SK-N-SH (cell line): ENCODE results near the gene PALLD. TPM values are rescaled to one million over a fixed set of nuclear protein-coding genes. Genes with fewer than 3 reads are reported as not detected.
A peak's percentile ranks its signal among the peaks of the same experiment; 100 is the strongest.

Source experiments
- CTCF ChIA-PET: fragments of 300-600, 350-600 bp; formaldehyde crosslinking; extraction: SDS; loops from one replicate; lab custom pipeline; 2021; lab: Yijun Ruan, JAX
- POLR2A ChIA-PET: fragments of 350-600 bp; sonication (Branson Sonifier 250); formaldehyde crosslinking; extraction: SDS; loops from one replicate; lab custom pipeline; 2020; ENCODE audit warnings: antibody characterized with exemption, inconsistent platforms; lab: Yijun Ruan, JAX
- DNase-seq: peaks from one replicate; pipeline ENCODE4 v3.0.0; 2012
- H2AFZ ChIP-seq: fragments of 200-600 bp; sonication (generic); 2 replicates; pipeline ENCODE4 v1.8.1; 2016; ENCODE audit warnings: antibody characterized with exemption, mild to moderate bottlenecking, low read depth
- H3F3A ChIP-seq: fragments of 200-600 bp; sonication (generic); replicated peaks from 2 replicates; pipeline ENCODE3; 2016; ENCODE audit warnings: antibody characterized with exemption, mild to moderate bottlenecking; ENCODE audit not compliant: insufficient read depth
- H3K27ac ChIP-seq, 2 experiments: fragments of 200-500 bp in 1 of 2; fragments of 200-600 bp in 1 of 2; sonication (Bioruptor generic) in 1 of 2; sonication (generic), shearing (Covaris generic) in 1 of 2; 2 replicates each; pipeline versions ENCODE4 v1.5.1 to v1.6.1; 2014 to 2016; ENCODE audit warnings: low read depth in 2 of 2, inconsistent platforms in 1 of 2, low read length in 1 of 2, mild to moderate bottlenecking in 1 of 2, mixed read lengths in 1 of 2
- H3K27me3 ChIP-seq: fragments of 200-600 bp; sonication (generic), shearing (Covaris generic); 2 replicates; pipeline ENCODE4 v1.6.1; 2016; ENCODE audit warnings: mixed run types; ENCODE audit not compliant: insufficient read depth
- H3K36me3 ChIP-seq, 2 experiments: fragments of 200-500 bp in 1 of 2; fragments of 200-600 bp in 1 of 2; sonication (Bioruptor generic) in 1 of 2; sonication (generic) in 1 of 2; replicated peaks in 1 of 2; 2 replicates each; pipeline versions ENCODE3 to v1.5.1; 2014 to 2016; ENCODE audit warnings: low read length in 1 of 2, mild to moderate bottlenecking in 1 of 2; ENCODE audit not compliant: insufficient read depth in 2 of 2, control insufficient read depth in 1 of 2
- H3K4me1 ChIP-seq, 2 experiments: fragments of 200-500 bp in 1 of 2; fragments of 200-600 bp in 1 of 2; sonication (Bioruptor generic) in 1 of 2; sonication (generic), shearing (Covaris generic) in 1 of 2; 2 replicates each; pipeline versions ENCODE4 v1.5.1 to v1.6.1; 2014 to 2016; ENCODE audit warnings: low read depth in 1 of 2, low read length in 1 of 2, mixed run types in 1 of 2; ENCODE audit not compliant: insufficient read depth in 2 of 2, control insufficient read depth in 1 of 2
- H3K4me2 ChIP-seq: fragments of 200-600 bp; sonication (generic), shearing (Covaris generic); 2 replicates; pipeline ENCODE4 v1.6.1; 2017; ENCODE audit warnings: mixed run types
- H3K4me3 ChIP-seq, 2 experiments: fragments of 200-500 bp in 1 of 2; fragments of 200-600 bp in 1 of 2; sonication (Bioruptor generic) in 1 of 2; sonication (generic), shearing (Covaris generic) in 1 of 2; 2 replicates each; pipeline versions ENCODE4 v1.5.1 to v1.8.1; 2014 to 2016; ENCODE audit warnings: low read depth in 2 of 2, inconsistent platforms in 1 of 2, low read length in 1 of 2, mild to moderate bottlenecking in 1 of 2, mixed read lengths in 1 of 2, moderate library complexity in 1 of 2
- H3K79me2 ChIP-seq: fragments of 200-600 bp; sonication (generic); 2 replicates; pipeline ENCODE4 v1.8.1; 2017; ENCODE audit warnings: mild to moderate bottlenecking; ENCODE audit not compliant: insufficient read depth
- H3K9ac ChIP-seq: fragments of 200-600 bp; sonication (generic); 2 replicates; pipeline ENCODE4 v1.6.1; 2017; ENCODE audit warnings: mixed run types
- H3K9me2 ChIP-seq: fragments of 200-600 bp; sonication (generic); 2 replicates; pipeline ENCODE4 v1.6.1; 2017; ENCODE audit warnings: mixed run types
- H3K9me3 ChIP-seq: fragments of 200-600 bp; sonication (generic); 2 replicates; pipeline ENCODE4 v1.6.1; 2017; ENCODE audit warnings: mixed run types, mild to moderate bottlenecking, moderate library complexity
- H4K20me1 ChIP-seq: fragments of 200-600 bp; sonication (generic); 2 replicates; pipeline ENCODE4 v1.6.1; 2017; ENCODE audit warnings: mild to moderate bottlenecking, mixed run types; ENCODE audit not compliant: insufficient read depth
- FOSL2 ChIP-seq: IDR thresholded peaks from 2 replicates; pipeline ENCODE4 v1.4.0; 2012; ENCODE audit warnings: low read depth, mild to moderate bottlenecking, moderate library complexity, borderline replicate concordance
- FOXJ3 ChIP-seq: sonication (generic); formaldehyde crosslinking; IDR thresholded peaks from 2 replicates; pipeline ENCODE4 v1.5.1; 2020; ENCODE audit warnings: mild to moderate bottlenecking, missing genetic modification reagents
- FOXM1 ChIP-seq: IDR thresholded peaks from 2 replicates; pipeline ENCODE4 v1.4.0; 2012; ENCODE audit warnings: low read depth, mild to moderate bottlenecking
- GABPA ChIP-seq: IDR thresholded peaks from 2 replicates; pipeline ENCODE4 v1.4.0; 2012; ENCODE audit warnings: low read depth, mild to moderate bottlenecking
- IRF3 ChIP-seq: fragments of 150-350 bp; IDR thresholded peaks from 2 replicates; pipeline ENCODE4 v1.6.1; 2016; ENCODE audit warnings: mild to moderate bottlenecking, low read depth, low read length
- RAD21 ChIP-seq: IDR thresholded peaks from 2 replicates; pipeline ENCODE4 v1.6.1; 2012; ENCODE audit warnings: mild to moderate bottlenecking, low read length
- SIN3A ChIP-seq: IDR thresholded peaks from 2 replicates; pipeline ENCODE4 v1.6.1; 2012; ENCODE audit warnings: low read depth, mild to moderate bottlenecking, low read length, moderate library complexity, borderline replicate concordance
- SMC3 ChIP-seq: IDR thresholded peaks from 2 replicates; pipeline ENCODE4 v1.6.1; 2012; ENCODE audit warnings: low read depth, low read length, improper control_type of control experiment
- TAF1 ChIP-seq: IDR thresholded peaks from 2 replicates; pipeline ENCODE4 v1.6.1; 2012; ENCODE audit warnings: low read depth, mild to moderate bottlenecking, low read length, moderate library complexity, borderline replicate concordance
- TCF12 ChIP-seq: IDR thresholded peaks from 2 replicates; pipeline ENCODE4 v1.4.0; 2012
- TEAD4 ChIP-seq: IDR thresholded peaks from 2 replicates; pipeline ENCODE4 v1.4.0; 2012; ENCODE audit warnings: mild to moderate bottlenecking, borderline replicate concordance; ENCODE audit not compliant: insufficient read depth
- WGBS: methylation state at CpG from one replicate; pipeline ENCODE4 v1.1.6; 2017; ENCODE audit warnings: low lambda C conversion rate; 5-methylcytosine and 5-hydroxymethylcytosine counted together
- polyA plus RNA-seq, 3 experiments: library from polyadenylated mRNA; depleted of rRNA; stranded (reverse); fragments of >200 nt; gene quantifications; 2 replicates each; pipeline ENCODE4 v1.2.3, GENCODE V29; 2012
- TF ChIP-seq, protein P1 (sequence below): IDR thresholded peaks from 2 replicates; pipeline ENCODE4 v1.4.0; 2012; ENCODE audit warnings: low read depth, borderline replicate concordance
- TF ChIP-seq, protein P2 (sequence below): fragments of 200-600 bp; sonication (generic); IDR thresholded peaks from 2 replicates; pipeline ENCODE4 v1.6.1; 2017; ENCODE audit warnings: antibody characterized with exemption, mild to moderate bottlenecking, moderate library complexity
- TF ChIP-seq, protein P3 (sequence below): IDR thresholded peaks from 2 replicates; pipeline ENCODE4; 2012
- TF ChIP-seq, protein P4 (sequence below): IDR thresholded peaks from 2 replicates; pipeline ENCODE4 v1.4.0; 2012; ENCODE audit warnings: low read depth
- TF ChIP-seq, protein P5 (sequence below): IDR thresholded peaks from 2 replicates; pipeline ENCODE4 v1.4.0; 2012; ENCODE audit warnings: low read depth, borderline replicate concordance

PALLD gene
- polyA plus RNA-seq, 1 of the 3 experiments (the other 2 are of a cell fraction), result 33.0 TPM

- no peaks in the 10 kb centered on the region for H3K27me3 ChIP-seq
- TF ChIP-seq, protein P1, sequence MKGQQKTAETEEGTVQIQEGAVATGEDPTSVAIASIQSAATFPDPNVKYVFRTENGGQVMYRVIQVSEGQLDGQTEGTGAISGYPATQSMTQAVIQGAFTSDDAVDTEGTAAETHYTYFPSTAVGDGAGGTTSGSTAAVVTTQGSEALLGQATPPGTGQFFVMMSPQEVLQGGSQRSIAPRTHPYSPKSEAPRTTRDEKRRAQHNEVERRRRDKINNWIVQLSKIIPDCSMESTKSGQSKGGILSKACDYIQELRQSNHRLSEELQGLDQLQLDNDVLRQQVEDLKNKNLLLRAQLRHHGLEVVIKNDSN, result no peak
- 0 out of 2 replicates have a peak, but pooled peaks have one; percentile 26 for TF ChIP-seq RAD21
- TF ChIP-seq, protein P2, sequence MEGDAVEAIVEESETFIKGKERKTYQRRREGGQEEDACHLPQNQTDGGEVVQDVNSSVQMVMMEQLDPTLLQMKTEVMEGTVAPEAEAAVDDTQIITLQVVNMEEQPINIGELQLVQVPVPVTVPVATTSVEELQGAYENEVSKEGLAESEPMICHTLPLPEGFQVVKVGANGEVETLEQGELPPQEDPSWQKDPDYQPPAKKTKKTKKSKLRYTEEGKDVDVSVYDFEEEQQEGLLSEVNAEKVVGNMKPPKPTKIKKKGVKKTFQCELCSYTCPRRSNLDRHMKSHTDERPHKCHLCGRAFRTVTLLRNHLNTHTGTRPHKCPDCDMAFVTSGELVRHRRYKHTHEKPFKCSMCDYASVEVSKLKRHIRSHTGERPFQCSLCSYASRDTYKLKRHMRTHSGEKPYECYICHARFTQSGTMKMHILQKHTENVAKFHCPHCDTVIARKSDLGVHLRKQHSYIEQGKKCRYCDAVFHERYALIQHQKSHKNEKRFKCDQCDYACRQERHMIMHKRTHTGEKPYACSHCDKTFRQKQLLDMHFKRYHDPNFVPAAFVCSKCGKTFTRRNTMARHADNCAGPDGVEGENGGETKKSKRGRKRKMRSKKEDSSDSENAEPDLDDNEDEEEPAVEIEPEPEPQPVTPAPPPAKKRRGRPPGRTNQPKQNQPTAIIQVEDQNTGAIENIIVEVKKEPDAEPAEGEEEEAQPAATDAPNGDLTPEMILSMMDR, result peak; percentile 59
- ChIA-PET POLR2A (no interaction called here), CTCF (interaction anchor here (0.6 to 1.0 kb wide), 5 partner anchors 12 to 758 kb away, joined by 3 to 5 read pairs (median 3); no protein-coding TSS in a partner anchor)
- 0 out of 2 replicates have a peak, but pooled peaks cover 6% of the 10 kb centered on the region for H3K9me3 ChIP-seq
- no peak overlapping the region for H3K27ac ChIP-seq
- H3K9ac ChIP-seq, result no peak overlapping the region
- no peaks in the 10 kb centered on the region for H3K36me3 ChIP-seq
- DNase-seq, result no peak
- no peaks in the 10 kb centered on the region for H3F3A ChIP-seq
- H2AFZ ChIP-seq, result no peak overlapping the region
- H3K9me2 ChIP-seq, result no peaks in the 10 kb centered on the region
- H3K4me3 ChIP-seq, result no peak overlapping the region
- H4K20me1 ChIP-seq, result no peaks in the 10 kb centered on the region
- H3K4me2 ChIP-seq, result no peak overlapping the region
- H3K4me1 ChIP-seq, result no peaks in the 10 kb centered on the region
- 90% methylated on average over 3 of the region's 3 CpGs for WGBS
- no peaks in the 10 kb centered on the region for H3K79me2 ChIP-seq
Observed at GRCh38 chr4:168942985-168943384, 446.1 kb downstream of the PALLD start.

DNA sequence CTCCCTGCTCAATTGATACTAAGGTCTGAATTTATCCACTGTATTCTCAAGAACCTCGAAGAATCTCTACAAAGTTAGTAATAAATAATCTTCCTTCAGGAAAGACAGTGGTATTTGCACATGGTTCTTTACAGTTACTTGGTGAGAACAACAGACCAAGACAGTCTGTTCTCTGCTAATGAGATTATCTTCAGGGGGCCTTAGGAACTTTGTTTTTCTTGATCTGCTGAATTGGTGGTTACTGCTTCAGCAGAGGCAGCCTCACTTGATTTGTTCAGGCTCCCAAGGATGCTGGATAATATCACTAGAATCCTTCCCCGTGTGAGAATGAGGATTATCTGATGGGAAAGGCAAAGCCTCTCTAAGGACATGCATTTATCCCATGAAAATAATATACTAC lies 448.4 kb downstream of the PALLD start:
- no peak for DNase-seq
- Histone ChIP-seq H3K4me2 (no peak overlapping the region), H3K9ac (no peak overlapping the region), H3K36me3 (no peaks in the 10 kb centered on the region), H3K4me3 (no peak overlapping the region), H3K79me2 (no peaks in the 10 kb centered on the region), H3K9me2 (no peaks in the 10 kb centered on the region), H2AFZ (no peak overlapping the region), H3K27ac (no peak overlapping the region), H3K27me3 (no peaks in the 10 kb centered on the region), H3K9me3 (0 out of 2 replicates have a peak, but pooled peaks cover 3% of the 10 kb centered on the region), H3F3A (no peaks in the 10 kb centered on the region), H4K20me1 (no peaks in the 10 kb centered on the region), H3K4me1 (no peaks in the 10 kb centered on the region)
- ChIA-PET CTCF (interaction anchor here (0.7 to 1.4 kb wide), 3 partner anchors 12 to 211 kb away, joined by 3 to 4 read pairs (median 3); no protein-coding TSS in a partner anchor), POLR2A (no interaction called here)
- TF ChIP-seq FOXM1, result no peak
- no peak for TF ChIP-seq SIN3A
- TF ChIP-seq SMC3, result no peak
- no peak for TF ChIP-seq TEAD4
- TF ChIP-seq GABPA, result no peak
- no peak for TF ChIP-seq TCF12
- TF ChIP-seq, protein P3, sequence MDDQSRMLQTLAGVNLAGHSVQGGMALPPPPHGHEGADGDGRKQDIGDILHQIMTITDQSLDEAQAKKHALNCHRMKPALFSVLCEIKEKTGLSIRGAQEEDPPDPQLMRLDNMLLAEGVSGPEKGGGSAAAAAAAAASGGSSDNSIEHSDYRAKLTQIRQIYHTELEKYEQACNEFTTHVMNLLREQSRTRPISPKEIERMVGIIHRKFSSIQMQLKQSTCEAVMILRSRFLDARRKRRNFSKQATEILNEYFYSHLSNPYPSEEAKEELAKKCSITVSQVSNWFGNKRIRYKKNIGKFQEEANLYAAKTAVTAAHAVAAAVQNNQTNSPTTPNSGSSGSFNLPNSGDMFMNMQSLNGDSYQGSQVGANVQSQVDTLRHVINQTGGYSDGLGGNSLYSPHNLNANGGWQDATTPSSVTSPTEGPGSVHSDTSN, result no peak
- no peak for TF ChIP-seq TAF1
- TF ChIP-seq, protein P1, result no peak
- TF ChIP-seq, protein P2, result no peak
- TF ChIP-seq, protein P4, sequence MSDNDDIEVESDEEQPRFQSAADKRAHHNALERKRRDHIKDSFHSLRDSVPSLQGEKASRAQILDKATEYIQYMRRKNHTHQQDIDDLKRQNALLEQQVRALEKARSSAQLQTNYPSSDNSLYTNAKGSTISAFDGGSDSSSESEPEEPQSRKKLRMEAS, result no peak
- TF ChIP-seq, protein P5, sequence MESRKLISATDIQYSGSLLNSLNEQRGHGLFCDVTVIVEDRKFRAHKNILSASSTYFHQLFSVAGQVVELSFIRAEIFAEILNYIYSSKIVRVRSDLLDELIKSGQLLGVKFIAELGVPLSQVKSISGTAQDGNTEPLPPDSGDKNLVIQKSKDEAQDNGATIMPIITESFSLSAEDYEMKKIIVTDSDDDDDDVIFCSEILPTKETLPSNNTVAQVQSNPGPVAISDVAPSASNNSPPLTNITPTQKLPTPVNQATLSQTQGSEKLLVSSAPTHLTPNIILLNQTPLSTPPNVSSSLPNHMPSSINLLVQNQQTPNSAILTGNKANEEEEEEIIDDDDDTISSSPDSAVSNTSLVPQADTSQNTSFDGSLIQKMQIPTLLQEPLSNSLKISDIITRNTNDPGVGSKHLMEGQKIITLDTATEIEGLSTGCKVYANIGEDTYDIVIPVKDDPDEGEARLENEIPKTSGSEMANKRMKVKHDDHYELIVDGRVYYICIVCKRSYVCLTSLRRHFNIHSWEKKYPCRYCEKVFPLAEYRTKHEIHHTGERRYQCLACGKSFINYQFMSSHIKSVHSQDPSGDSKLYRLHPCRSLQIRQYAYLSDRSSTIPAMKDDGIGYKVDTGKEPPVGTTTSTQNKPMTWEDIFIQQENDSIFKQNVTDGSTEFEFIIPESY, result no peak
- TF ChIP-seq FOXJ3 (CRISPR knock-in tag), result no peak
- TF ChIP-seq IRF3, result no peak
- no peak for TF ChIP-seq RAD21
- no peak for TF ChIP-seq FOSL2
- WGBS, result 60% methylated on average over 2 of the region's 2 CpGs
